Stimulated activated CD4-positive, alpha-beta T cell treated with anti-CD3 and anti-CD28 coated beads, Interleukin-4, amount 100 ng/mL, for 4 hours (primary cell): ENCODE results near the gene NCKAP5.

Experiments
- DNase-seq, 2 experiments: peaks; one replicate each; pipeline ENCODE4 v3.0.0-alpha.2; 2020

NCKAP5 gene

DNA sequence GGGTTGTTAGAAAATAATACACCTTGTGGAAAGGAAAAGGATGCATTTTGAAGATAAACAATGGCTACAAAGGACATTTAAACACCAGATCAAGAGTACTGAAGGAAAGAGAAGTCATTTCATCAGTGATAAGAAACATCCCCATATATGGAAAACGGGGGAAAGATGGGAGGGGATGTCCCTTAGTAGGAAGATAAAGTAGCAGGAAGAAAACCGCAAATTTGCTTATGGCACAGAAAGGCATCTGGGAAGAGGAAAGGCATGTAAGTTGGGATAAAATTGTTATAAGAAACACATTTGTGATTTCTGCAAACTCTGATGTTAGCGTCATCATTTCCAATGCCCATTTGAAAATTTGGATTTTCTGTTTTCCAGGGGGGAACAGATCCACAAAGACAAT, 887.7 kb downstream of the NCKAP5 start:
- no peak for DNase-seq

GRCh38 chr2:132678483-132678882, 889.8 kb downstream of the NCKAP5 start:
- no peak for DNase-seq

DNA sequence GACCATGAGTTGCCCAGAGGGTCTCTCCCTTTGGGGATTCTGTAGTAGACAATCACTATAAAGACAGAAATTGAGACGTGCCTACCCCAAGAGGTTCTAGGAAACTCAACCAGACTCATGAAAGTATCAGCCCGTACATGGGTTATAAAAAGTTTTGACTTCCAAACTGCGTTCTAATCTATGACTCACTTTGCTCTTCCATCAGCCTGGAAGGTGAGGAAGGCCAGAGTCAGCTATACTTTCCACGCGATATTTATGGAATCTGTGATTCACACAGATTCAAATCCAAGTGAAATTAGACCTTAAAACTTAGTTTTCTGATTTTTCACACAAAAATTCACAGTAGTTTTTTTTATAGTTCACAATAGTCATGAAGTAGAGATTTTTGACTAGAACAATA, 890.6 kb downstream of the NCKAP5 start:
- DNase-seq, result no peak

- no peak for DNase-seq
These were observed 891.3 kb downstream of the NCKAP5 start for GRCh38 chr2:132676999-132677398.

GRCh38 chr2:132671151-132671835, 897.0 kb downstream of the NCKAP5 start:
- DNase-seq, result no peak

DNA sequence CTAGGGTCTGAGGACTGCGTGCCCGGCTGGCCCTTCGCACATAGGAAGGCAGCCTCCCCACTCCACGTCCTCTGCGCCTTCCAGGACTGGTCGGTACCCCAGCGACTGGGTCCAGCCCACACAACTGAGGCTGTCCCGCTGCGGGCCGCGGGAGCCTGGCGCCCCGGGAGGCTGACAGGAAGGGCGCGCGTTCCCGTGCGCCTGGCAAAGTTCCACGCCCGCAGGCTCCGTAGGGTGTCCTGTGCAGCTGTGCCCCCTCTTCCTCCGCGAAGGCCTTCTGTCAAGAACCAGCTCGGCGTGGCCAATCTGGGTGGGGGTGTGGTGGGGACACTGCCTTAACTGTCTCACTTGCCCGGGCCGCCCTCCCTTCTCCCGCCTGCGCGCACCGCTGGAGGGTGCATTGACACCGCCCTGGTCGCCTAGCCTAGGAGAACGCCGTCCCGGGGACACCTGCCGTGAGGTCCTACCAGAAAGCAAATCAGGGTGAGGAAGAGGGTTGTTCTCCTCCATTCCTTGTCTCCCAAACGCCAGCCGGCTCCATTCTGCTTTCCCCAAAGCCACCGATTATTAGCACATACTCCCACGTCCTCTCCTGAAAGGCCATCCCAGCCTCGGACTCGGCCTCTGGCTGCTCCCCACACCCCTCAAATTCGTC, 897.6 kb downstream of the NCKAP5 start:
- no peak for DNase-seq

DNA sequence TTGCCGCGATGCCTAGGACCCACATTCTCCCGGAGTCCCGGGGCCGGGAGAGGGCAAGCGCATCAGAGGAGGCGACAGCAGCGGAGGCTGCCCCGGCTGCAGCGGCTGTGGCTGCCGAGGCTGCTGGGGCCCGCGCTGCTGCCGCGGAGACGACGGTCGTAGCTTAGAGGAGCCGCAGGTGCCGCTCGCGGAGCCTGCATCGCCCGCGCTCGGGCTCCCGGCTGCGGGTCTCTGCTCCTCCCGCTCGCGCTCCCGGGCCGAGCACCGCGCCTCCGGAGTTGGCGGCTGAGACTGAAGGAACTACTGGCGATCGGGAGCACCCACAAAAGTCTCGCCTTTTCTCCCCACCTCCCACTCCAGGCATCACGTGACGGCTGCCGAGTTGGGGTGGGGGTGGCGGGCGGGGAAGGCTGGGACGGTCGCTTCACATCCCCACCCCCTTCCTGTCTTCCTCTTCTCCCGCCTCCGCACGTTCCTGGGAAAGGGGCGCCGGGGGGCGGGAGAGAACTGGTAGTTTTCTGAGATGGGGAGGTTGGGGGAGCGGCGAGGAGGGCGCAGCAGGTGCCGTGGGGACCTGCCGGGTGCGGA, 898.3 kb downstream of the NCKAP5 start, which contains the start of gene LYPD1:
Gene LYPD1 (minus strand): TSS at position 298 of the 588 bp plus-strand sequence. CDS start 273 bp downstream, at position 25.
- no peak for DNase-seq

DNA sequence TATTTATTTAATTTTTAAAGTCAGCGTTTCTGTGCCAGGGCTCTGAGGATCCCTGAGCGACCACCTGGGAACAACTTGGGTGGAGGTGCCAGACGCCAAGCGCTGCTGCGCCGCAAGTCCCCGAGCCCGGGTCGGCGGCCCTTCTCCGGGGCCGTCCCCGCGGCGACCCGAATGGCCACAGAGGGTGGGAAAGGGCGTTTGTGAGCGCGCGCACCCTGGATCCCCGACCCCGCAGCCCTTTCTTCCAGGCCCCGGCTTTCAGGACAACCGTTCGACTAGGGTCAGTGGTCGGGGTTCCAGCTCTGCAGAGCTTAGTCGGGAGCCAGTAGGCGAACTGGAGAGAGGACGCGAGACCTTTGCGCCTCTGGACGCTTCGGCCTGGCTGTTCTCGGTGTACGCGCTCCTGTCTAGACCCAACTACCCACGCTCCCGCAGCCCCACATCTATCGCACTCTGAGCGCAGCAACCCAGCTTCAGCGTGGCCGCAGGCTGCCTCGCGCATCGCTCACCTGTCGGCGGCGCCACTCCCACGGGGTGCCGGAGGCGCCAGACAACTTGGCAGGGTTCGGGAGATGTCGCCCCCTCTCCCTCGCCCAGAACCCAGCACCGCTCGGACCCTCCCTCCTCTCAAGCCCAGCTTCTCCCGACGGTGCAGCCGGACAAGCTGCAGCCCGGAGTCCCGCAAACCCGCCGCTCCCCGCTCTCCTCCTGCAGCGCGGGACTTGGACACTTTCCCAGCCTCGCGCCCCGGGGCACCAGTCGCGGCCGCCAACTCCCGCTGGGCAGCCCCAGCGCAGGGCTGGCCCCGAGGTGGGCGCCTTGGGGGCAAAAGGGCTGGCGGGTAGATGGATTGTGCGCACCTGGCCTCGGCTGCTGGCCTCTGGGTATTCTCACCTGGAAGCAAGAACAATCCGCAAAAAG, 899.0 kb downstream of the NCKAP5 start:
- DNase-seq, result no peak

DNA sequence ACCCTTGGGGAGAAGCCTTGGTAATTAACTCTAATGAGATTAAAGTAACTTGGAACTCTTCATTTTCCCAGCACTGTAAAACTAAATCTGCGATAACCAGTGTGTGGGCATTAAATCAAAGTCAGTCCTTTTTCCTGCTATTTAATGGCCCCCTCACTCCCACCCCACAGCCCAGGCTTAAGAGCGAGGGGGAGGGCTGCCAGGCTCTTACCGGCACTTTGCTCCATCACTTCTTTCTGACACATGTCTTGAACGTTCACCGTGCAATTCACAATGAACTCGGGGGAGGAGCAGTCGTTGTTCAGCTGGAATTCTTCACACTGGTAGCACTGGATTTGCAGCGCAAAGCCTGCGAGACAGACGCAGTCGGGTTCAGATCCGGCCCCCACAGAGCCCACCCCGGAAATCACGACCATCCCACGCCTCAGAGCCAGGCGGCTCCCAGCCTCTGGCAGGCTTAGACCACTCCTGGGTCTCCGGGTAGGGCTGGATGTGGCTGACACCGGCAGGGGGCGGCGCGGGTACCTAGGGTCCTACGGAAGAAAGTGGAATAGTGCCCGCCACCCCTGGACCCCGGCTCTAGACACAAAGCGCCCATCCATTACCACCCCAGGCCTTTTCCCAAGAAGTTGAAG, 900.0 kb downstream of the NCKAP5 start:
- DNase-seq, result no peak

DNA sequence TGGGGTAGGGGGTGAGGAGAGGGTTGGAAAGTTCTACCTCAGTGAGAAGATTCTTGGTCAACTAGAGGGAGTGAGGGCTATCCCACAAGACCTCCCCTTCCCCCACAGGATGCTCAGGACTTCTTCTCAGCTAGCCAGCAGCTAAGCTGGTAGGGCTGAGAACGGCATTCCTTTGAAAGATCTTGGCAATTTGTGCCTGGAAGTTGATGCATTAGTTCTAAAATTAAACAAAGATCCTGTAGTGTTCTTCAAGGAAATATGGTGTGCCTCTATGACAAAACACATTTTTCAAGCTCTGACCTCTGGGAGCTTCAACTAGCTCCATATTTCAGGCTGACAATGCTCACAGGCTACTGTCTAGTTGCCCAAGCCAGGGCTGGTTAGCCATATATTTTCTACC, 900.6 kb downstream of the NCKAP5 start:
- no peak for DNase-seq

- DNase-seq, result no peak
These were observed 902.7 kb downstream of the NCKAP5 start for GRCh38 chr2:132665401-132666140.

DNA sequence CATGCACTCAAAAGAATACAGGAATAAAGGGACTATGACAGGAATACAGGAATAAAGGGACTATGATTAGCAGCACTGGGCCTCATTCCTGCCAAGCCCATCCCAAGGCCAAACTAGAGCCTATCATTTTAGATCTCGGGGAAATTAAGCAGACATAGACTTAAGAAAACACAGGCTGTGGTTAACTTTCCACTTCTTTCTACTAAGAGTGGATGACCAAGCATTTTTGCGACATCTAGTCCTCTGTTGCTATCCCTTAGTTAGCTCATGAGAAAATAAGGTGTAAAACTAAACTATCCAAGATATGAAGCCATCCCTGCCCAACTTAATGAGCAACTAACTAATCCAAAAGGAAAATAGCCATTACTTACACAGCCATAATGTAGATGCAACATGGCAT, 904.2 kb downstream of the NCKAP5 start:
- DNase-seq, result no peak

GRCh38 chr2:132662732-132663131, 905.5 kb downstream of the NCKAP5 start:
- DNase-seq, result no peak

DNA sequence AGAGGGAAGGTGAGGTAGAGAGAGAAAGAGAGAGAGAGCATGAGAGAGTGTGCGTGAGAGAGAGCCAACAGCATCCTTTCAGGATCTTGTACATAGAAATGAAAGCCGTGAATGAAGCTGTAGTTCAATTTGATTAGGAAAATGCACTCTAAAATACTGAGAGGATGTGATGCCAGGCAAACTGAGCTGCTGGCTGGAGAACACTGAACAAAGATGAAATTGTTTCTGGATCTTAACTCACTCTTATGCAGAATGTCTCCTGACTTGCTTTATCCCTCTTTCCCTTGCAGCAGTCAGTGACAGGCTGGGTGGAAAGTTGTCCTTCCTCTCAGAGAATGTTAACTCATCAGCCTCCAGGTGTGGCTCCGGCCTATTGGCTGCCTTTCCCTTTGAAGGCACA, 908.9 kb downstream of the NCKAP5 start:
- DNase-seq, result no peak

GRCh38 chr2:132656266-132656975, 911.8 kb downstream of the NCKAP5 start:
- no peak for DNase-seq

- DNase-seq, result no peak
These were observed 913.3 kb downstream of the NCKAP5 start for GRCh38 chr2:132654968-132655367.

GRCh38 chr2:132654335-132654734, 913.9 kb downstream of the NCKAP5 start:
- no peak for DNase-seq

DNA sequence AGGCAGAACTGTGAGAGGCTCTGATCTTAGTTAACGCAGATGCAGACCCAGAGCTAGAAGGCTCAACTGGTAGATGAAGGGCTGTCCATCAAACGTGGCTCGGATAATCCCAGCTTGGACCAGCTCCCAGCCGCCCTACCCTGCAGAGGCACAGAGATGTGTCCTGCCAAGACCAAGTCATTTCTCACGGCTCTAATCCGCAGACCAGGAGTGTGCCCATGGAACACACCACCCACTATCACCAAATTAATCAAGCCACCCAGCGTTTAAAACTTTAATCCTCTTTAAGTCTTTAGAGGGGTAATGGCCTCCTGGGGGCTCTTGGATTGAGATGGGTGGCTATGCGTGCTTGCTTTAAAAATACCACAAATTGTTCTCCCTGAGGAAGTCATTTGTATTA, 915.8 kb downstream of the NCKAP5 start:
- DNase-seq, result no peak

- no peak for DNase-seq
These were observed 916.9 kb downstream of the NCKAP5 start for GRCh38 chr2:132651115-132652045.

GRCh38 chr2:132646540-132647108, 921.6 kb downstream of the NCKAP5 start:
- no peak for DNase-seq
